Naive thymus-derived CD4-positive, alpha-beta T cell (primary cell): ENCODE results near the gene ARHGAP42. TPM values are rescaled to one million over a fixed set of nuclear protein-coding genes. Genes with fewer than 3 reads are reported as not detected.
"Not testable (repeated sequence)": the region's sequence is repeated elsewhere in the genome, so short reads cannot be mapped to it uniquely, and the experiment has no call there.

ENCODE experiments used
- ATAC-seq: fragments of 150-1000 bp; cut with Tn5 transposase; 2 replicates; pipeline ENCODE4 v1.10.0; 2021; ENCODE audit warnings: mild to moderate bottlenecking, moderate library complexity
- CTCF ChIA-PET: fragments of 350-600 bp; sonication (Branson Sonifier 250); formaldehyde crosslinking; loops from one replicate; lab custom pipeline; 2021; ENCODE audit warnings: antibody characterized with exemption; lab: Charles Lee
- POLR2A ChIA-PET: fragments of 350-600 bp; sonication (Branson Sonifier 250); formaldehyde crosslinking; loops from one replicate; lab custom pipeline; 2021; ENCODE audit warnings: antibody characterized with exemption, inconsistent platforms; lab: Charles Lee
- DNase-seq, 9 donors: peaks; one replicate each; pipeline versions ENCODE4 v3.0.0 to v3.0.0-alpha.2; 2020 to 2022; ENCODE audit warnings: mixed read lengths in 1 of 9
- H3K27ac ChIP-seq: one replicate; pipeline ENCODE4 v1.7.0; 2013; ENCODE audit warnings: mild to moderate bottlenecking, low read depth, low read length, moderate library complexity
- H3K27me3 ChIP-seq, 2 donors: one replicate each; pipeline ENCODE4 v1.7.0; 2013; ENCODE audit warnings: low read length in 2 of 2, mild to moderate bottlenecking in 2 of 2, moderate library complexity in 2 of 2; ENCODE audit not compliant: control insufficient read depth in 2 of 2, insufficient read depth in 2 of 2
- H3K36me3 ChIP-seq, 3 experiments: 1 replicate in 2 of 3; 2 replicates in 1 of 3; pipeline ENCODE4 v1.7.0; 2013; ENCODE audit warnings: low read length in 3 of 3, mild to moderate bottlenecking in 3 of 3, moderate library complexity in 1 of 3; ENCODE audit not compliant: insufficient read depth in 3 of 3, control insufficient read depth in 2 of 3
- H3K4me1 ChIP-seq, 2 donors: one replicate each; pipeline ENCODE4 v1.7.0; 2013; ENCODE audit warnings: low read length in 2 of 2, mild to moderate bottlenecking in 2 of 2, moderate library complexity in 1 of 2; ENCODE audit not compliant: control insufficient read depth in 2 of 2, insufficient read depth in 2 of 2
- H3K4me3 ChIP-seq: 2 replicates; pipeline ENCODE4 v1.7.0; 2013; ENCODE audit warnings: mild to moderate bottlenecking, low read length
- H3K9me3 ChIP-seq, 3 experiments: 1 replicate in 2 of 3; 2 replicates in 1 of 3; pipeline ENCODE4 v1.7.0; 2013; ENCODE audit warnings: low read length in 3 of 3; ENCODE audit not compliant: control insufficient read depth in 2 of 3
- H3K27ac Mint-ChIP-seq, 9 donors: one replicate each; pipeline ENCODE4 v1.8.0; 2020 to 2022; ENCODE audit warnings: mixed read lengths in 9 of 9, mild to moderate bottlenecking in 8 of 9, moderate library complexity in 5 of 9, inconsistent platforms in 2 of 9
- H3K27me3 Mint-ChIP-seq, 5 donors: one replicate each; pipeline ENCODE4 v1.8.0; 2021 to 2022; ENCODE audit warnings: mixed read lengths in 5 of 5, mild to moderate bottlenecking in 1 of 5
- H3K36me3 Mint-ChIP-seq, 5 donors: one replicate each; pipeline ENCODE4 v1.8.0; 2020 to 2022; ENCODE audit warnings: mixed read lengths in 5 of 5, mild to moderate bottlenecking in 3 of 5, inconsistent platforms in 1 of 5
- H3K4me1 Mint-ChIP-seq, 7 donors: one replicate each; pipeline ENCODE4 v1.8.0; 2020 to 2022; ENCODE audit warnings: mixed read lengths in 7 of 7, mild to moderate bottlenecking in 3 of 7, inconsistent platforms in 1 of 7
- H3K4me3 Mint-ChIP-seq, 10 donors: one replicate each; pipeline ENCODE4 v1.8.0; 2020 to 2022; ENCODE audit warnings: mild to moderate bottlenecking in 10 of 10, mixed read lengths in 10 of 10, moderate library complexity in 6 of 10, inconsistent platforms in 2 of 10
- H3K9me3 Mint-ChIP-seq, 11 donors: one replicate each; pipeline ENCODE4 v1.8.0; 2020 to 2022; ENCODE audit warnings: mixed read lengths in 11 of 11, mild to moderate bottlenecking in 4 of 11, inconsistent platforms in 1 of 11, moderate library complexity in 1 of 11
- intact Hi-C, 2 donors: fragments of 100-400 bp; cut with micrococcal nuclease; formaldehyde crosslinking; loops; one replicate each; pipeline ENCODE4 v1.15.1; 2023
- polyA plus RNA-seq, 2 donors: library from polyadenylated mRNA; unstranded; fragments of 300-500 nt; fragmentation: Illumina TruSeq; gene quantifications; one replicate each; pipeline ENCODE4 v1.2.3, GENCODE V29; 2021
- total RNA-seq, 6 experiments: library from RNA in 5 of 6; stranded (reverse) in 5 of 6; gene quantifications; 1 replicate in 5 of 6; 2 replicates in 1 of 6; pipeline ENCODE4 v1.2.3 and lab custom pipeline; 2021 to 2026

Gene ARHGAP42
- total and polyA plus RNA-seq, 7 experiments from 2014 or later: 0.05 to 0.66 (median 0.21) TPM; not detected in 4

- POLR2A ChIA-PET: no interaction called here
- no peak for DNase-seq
- H3K27ac ChIP-seq: no peak overlapping the region
- H3K27ac Mint-ChIP-seq: no peak overlapping the region
- H3K4me3 ChIP-seq: no peak overlapping the region
- no peaks in the 10 kb centered on the region for H3K36me3 ChIP-seq
- H3K27me3 ChIP-seq: no peaks in the 10 kb centered on the region
- peaks cover 0 to 2% (median 0%) of the 10 kb centered on the region in 7 donors for H3K4me1 Mint-ChIP-seq
- CTCF ChIA-PET: no interaction called here
- no peak overlapping the region for H3K4me3 Mint-ChIP-seq
- intact Hi-C loops: no loop called here
- no peaks in the 10 kb centered on the region for H3K27me3 Mint-ChIP-seq
- no peaks in the 10 kb centered on the region for H3K4me1 ChIP-seq
- peaks cover 0 to 19% (median 3%) of the 10 kb centered on the region in 11 donors for H3K9me3 Mint-ChIP-seq
- ATAC-seq: no peak
- H3K9me3 ChIP-seq: no peaks in the 10 kb centered on the region
- no peaks in the 10 kb centered on the region for H3K36me3 Mint-ChIP-seq
These were observed 45.6 kb upstream of the ARHGAP42 start for GRCh38 chr11:100641456-100641855.

- H3K4me3 Mint-ChIP-seq: no peak overlapping the region
- ChIA-PET CTCF (no interaction called here), POLR2A (no interaction called here)
These were observed 40.5 kb upstream of the ARHGAP42 start for GRCh38 chr11:100646545-100646944.

GRCh38 chr11:100647861-100648260 lies 39.2 kb upstream of the ARHGAP42 start:
- Histone ChIP-seq H3K27me3 (no peaks in the 10 kb centered on the region), H3K9me3 (no peaks in the 10 kb centered on the region), H3K4me3 (no peak overlapping the region), H3K4me1 (no peaks in the 10 kb centered on the region), H3K27ac (no peak overlapping the region), H3K36me3 (no peaks in the 10 kb centered on the region)
- CTCF ChIA-PET: no interaction called here
- H3K4me3 Mint-ChIP-seq: no peak overlapping the region
- no peak for DNase-seq
- H3K27ac Mint-ChIP-seq: no peak overlapping the region
- H3K27me3 Mint-ChIP-seq: no peaks in the 10 kb centered on the region
- POLR2A ChIA-PET: no interaction called here
- intact Hi-C loops: no loop called here
- no peak for ATAC-seq
- no peaks in the 10 kb centered on the region for H3K36me3 Mint-ChIP-seq
- peaks cover 4 to 35% (median 17%) of the 10 kb centered on the region in 11 donors for H3K9me3 Mint-ChIP-seq
- peaks cover 0 to 2% (median 0%) of the 10 kb centered on the region in 7 donors for H3K4me1 Mint-ChIP-seq

More at GRCh38 chr11:100646545-100646944, 40.5 kb upstream of the ARHGAP42 start:
- DNase-seq: no peak
- no peaks in the 10 kb centered on the region for H3K36me3 Mint-ChIP-seq
- no peaks in the 10 kb centered on the region for H3K36me3 ChIP-seq
- H3K27ac ChIP-seq: no peak overlapping the region
- no peak overlapping the region for H3K4me3 ChIP-seq
- peaks cover 4 to 26% (median 14%) of the 10 kb centered on the region in 11 donors for H3K9me3 Mint-ChIP-seq
- H3K27me3 Mint-ChIP-seq: no peaks in the 10 kb centered on the region
- no peak overlapping the region for H3K27ac Mint-ChIP-seq
- H3K27me3 ChIP-seq: no peaks in the 10 kb centered on the region
- H3K4me1 ChIP-seq: no peaks in the 10 kb centered on the region
- peaks cover 0 to 2% (median 0%) of the 10 kb centered on the region in 7 donors for H3K4me1 Mint-ChIP-seq
- no peak for ATAC-seq
- H3K9me3 ChIP-seq: no peaks in the 10 kb centered on the region
- intact Hi-C loops: no loop called here

DNA sequence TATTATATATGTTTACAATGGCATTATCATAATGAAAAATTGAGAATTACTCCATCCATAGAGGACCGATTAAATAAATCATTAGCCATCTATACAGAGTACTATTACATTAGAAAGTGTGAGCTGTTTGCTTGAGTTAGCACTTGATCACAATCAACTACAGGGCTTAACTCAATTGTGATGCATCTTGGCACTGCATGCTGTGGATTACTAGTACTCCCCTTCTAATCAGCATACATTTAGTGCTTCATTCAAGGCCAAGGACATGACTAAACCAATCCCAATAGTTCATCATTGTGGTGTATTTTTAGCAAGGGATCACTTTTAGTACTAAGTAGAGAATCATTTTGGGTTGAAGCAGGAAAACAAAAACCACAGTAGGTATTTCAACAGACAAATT lies 23.5 kb upstream of the ARHGAP42 start:
- peaks cover 0 to 27% (median 2%) of the 10 kb centered on the region in 11 donors for H3K9me3 Mint-ChIP-seq
- no peak overlapping the region for H3K27ac ChIP-seq
- intact Hi-C loops: no loop called here
- CTCF ChIA-PET: no interaction called here
- no peaks in the 10 kb centered on the region for H3K27me3 Mint-ChIP-seq
- no peak overlapping the region for H3K27ac Mint-ChIP-seq
- POLR2A ChIA-PET: no interaction called here
- no peaks in the 10 kb centered on the region for H3K9me3 ChIP-seq
- H3K36me3 Mint-ChIP-seq: no peaks in the 10 kb centered on the region
- DNase-seq: no peak
- H3K4me1 ChIP-seq: no peaks in the 10 kb centered on the region
- H3K4me3 Mint-ChIP-seq: no peak overlapping the region
- ATAC-seq: no peak
- H3K36me3 ChIP-seq: no peaks in the 10 kb centered on the region
- H3K4me3 ChIP-seq: no peak overlapping the region
- no peaks in the 10 kb centered on the region for H3K27me3 ChIP-seq
- no peaks in the 10 kb centered on the region for H3K4me1 Mint-ChIP-seq

GRCh38 chr11:100663996-100664395 lies 23.1 kb upstream of the ARHGAP42 start:
- Histone ChIP-seq H3K36me3 (no peaks in the 10 kb centered on the region), H3K27me3 (no peaks in the 10 kb centered on the region), H3K9me3 (no peaks in the 10 kb centered on the region), H3K4me3 (no peak overlapping the region), H3K27ac (no peak overlapping the region), H3K4me1 (no peaks in the 10 kb centered on the region)
- Mint-ChIP-seq H3K4me1 (no peaks in the 10 kb centered on the region), H3K27ac (no peak overlapping the region), H3K36me3 (no peaks in the 10 kb centered on the region), H3K9me3 (peaks cover 0 to 23% (median 0%) of the 10 kb centered on the region in 11 donors), H3K27me3 (no peaks in the 10 kb centered on the region), H3K4me3 (no peak overlapping the region)
- POLR2A ChIA-PET: no interaction called here
- ATAC-seq: no peak
- no peak for DNase-seq
- CTCF ChIA-PET: no interaction called here
- intact Hi-C loops: no loop called here

- H3K27me3 Mint-ChIP-seq, H3K4me3 ChIP-seq, H3K27ac ChIP-seq, H3K27ac Mint-ChIP-seq, H3K36me3 ChIP-seq, POLR2A ChIA-PET, H3K36me3 Mint-ChIP-seq, H3K4me1 ChIP-seq, intact Hi-C loops, CTCF ChIA-PET, H3K9me3 ChIP-seq, H3K4me1 Mint-ChIP-seq, H3K27me3 ChIP-seq, ATAC-seq, H3K4me3 Mint-ChIP-seq, DNase-seq: not testable (repeated sequence)
- peaks cover 0 to 11% (median 0%) of the 10 kb centered on the region in 11 donors for H3K9me3 Mint-ChIP-seq
These were observed 20.3 kb upstream of the ARHGAP42 start for GRCh38 chr11:100666816-100667215.

DNA sequence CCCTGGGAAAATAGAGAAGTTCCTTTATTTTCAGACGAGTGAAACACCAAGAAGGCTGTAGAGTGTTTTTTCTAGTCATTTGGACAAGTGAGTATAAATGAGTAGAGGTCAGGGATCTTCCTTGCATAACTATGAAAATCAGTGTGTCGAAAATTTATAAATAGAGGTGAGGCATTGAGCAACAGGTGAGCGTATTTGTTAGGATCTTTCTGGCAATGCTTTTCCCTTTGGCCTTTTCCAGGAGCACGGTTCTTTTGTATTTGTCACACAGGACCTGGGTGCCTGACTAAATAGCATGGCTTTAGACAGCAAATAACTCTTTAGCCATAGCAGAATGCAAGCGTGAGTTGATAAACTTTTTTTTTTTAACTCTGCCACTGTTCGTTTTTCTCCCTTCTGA lies 19.6 kb upstream of the ARHGAP42 start:
- CTCF ChIA-PET: no interaction called here
- Mint-ChIP-seq H3K27ac (no peak overlapping the region), H3K9me3 (peaks cover 0 to 11% (median 0%) of the 10 kb centered on the region in 11 donors), H3K27me3 (no peaks in the 10 kb centered on the region), H3K4me3 (no peak overlapping the region), H3K4me1 (no peaks in the 10 kb centered on the region), H3K36me3 (no peaks in the 10 kb centered on the region)
- intact Hi-C loops: no loop called here
- H3K36me3 ChIP-seq: no peaks in the 10 kb centered on the region
- H3K4me1 ChIP-seq: no peaks in the 10 kb centered on the region
- H3K27ac ChIP-seq: no peak overlapping the region
- no peak for ATAC-seq
- no peak overlapping the region for H3K4me3 ChIP-seq
- H3K9me3 ChIP-seq: no peaks in the 10 kb centered on the region
- no peak for DNase-seq
- POLR2A ChIA-PET: no interaction called here
- H3K27me3 ChIP-seq: no peaks in the 10 kb centered on the region
